IMR-90 (cell line): ENCODE data around the gene SRGN. TPM values are rescaled to one million over a fixed set of nuclear protein-coding genes. Genes with fewer than 3 reads are reported as not detected.
A peak's percentile ranks its signal among the peaks of the same experiment; 100 is the strongest.

Experiments
- ATAC-seq: fragments of 200-7000 bp; cut with Tn5 transposase; 2 replicates; pipeline ENCODE4 v1.9.1; 2020; ENCODE audit warnings: low read depth, mild to moderate bottlenecking, moderate library complexity
- BruUV-seq: library from RNA; stranded (reverse); fragments of 400-500 nt; replicated peaks from 2 replicates; lab custom pipeline; 2021; lab: Mats Ljungman, UMichigan
- CTCF ChIA-PET: fragments of 300-600 bp; formaldehyde crosslinking; extraction: SDS; loops from one replicate; lab custom pipeline; 2021; ENCODE audit warnings: antibody characterized with exemption; lab: Yijun Ruan, JAX
- POLR2A ChIA-PET: fragments of 300-600 bp; sonication (Branson Sonifier 250); formaldehyde crosslinking; loops from one replicate; lab custom pipeline; 2022; ENCODE audit warnings: antibody characterized with exemption; ENCODE audit not compliant: unreplicated experiment; lab: Charles Lee
- DNase-seq: peaks from one replicate; pipeline ENCODE4 v3.0.0; 2013
- H2AFZ ChIP-seq: replicated peaks from 2 replicates; pipeline ENCODE3; 2013; ENCODE audit warnings: low read length, mild to moderate bottlenecking; ENCODE audit not compliant: poor library complexity
- H2AK5ac ChIP-seq: 2 replicates; pipeline ENCODE4 v1.6.1; 2013; ENCODE audit warnings: low read depth, low read length, inconsistent platforms
- H2AK9ac ChIP-seq: replicated peaks from 2 replicates; pipeline ENCODE3; 2013; ENCODE audit warnings: mild to moderate bottlenecking, low read depth, low read length, moderate library complexity; ENCODE audit not compliant: poor library complexity
- H2BK120ac ChIP-seq: 2 replicates; pipeline ENCODE4 v1.6.1; 2013; ENCODE audit warnings: low read depth, low read length, inconsistent platforms
- H2BK15ac ChIP-seq: 3 replicates; pipeline ENCODE4 v1.6.1; 2013; ENCODE audit warnings: low read depth, low read length, inconsistent platforms
- H2BK20ac ChIP-seq: 2 replicates; pipeline ENCODE4 v1.6.1; 2013; ENCODE audit warnings: low read depth, mild to moderate bottlenecking, inconsistent platforms, low read length, moderate library complexity
- H2BK5ac ChIP-seq: 2 replicates; pipeline ENCODE4 v1.6.1; 2013; ENCODE audit warnings: mild to moderate bottlenecking, low read depth, low read length, inconsistent platforms; ENCODE audit not compliant: poor library complexity, severe bottlenecking
- H3K14ac ChIP-seq: replicated peaks from 2 replicates; pipeline ENCODE4 v1.6.1; 2013; ENCODE audit warnings: low read depth, low read length, inconsistent platforms
- H3K18ac ChIP-seq: 2 replicates; pipeline ENCODE4 v1.6.1; 2013; ENCODE audit warnings: low read depth, low read length, control low read depth
- H3K23ac ChIP-seq: 2 replicates; pipeline ENCODE4 v1.6.1; 2013; ENCODE audit warnings: low read depth, low read length, inconsistent platforms
- H3K27ac ChIP-seq: 2 replicates; pipeline ENCODE4 v1.5.1; 2013; ENCODE audit warnings: mild to moderate bottlenecking, control low read depth, low read length; ENCODE audit not compliant: insufficient read depth
- H3K27me3 ChIP-seq: 2 replicates; pipeline ENCODE4 v1.6.1; 2013; ENCODE audit warnings: low read length; ENCODE audit not compliant: control insufficient read depth, insufficient read depth
- H3K36me3 ChIP-seq: 2 replicates; pipeline ENCODE4 v1.6.1; 2013; ENCODE audit warnings: low read length, mixed read lengths; ENCODE audit not compliant: control insufficient read depth, insufficient read depth
- H3K4ac ChIP-seq: 2 replicates; pipeline ENCODE4 v1.6.1; 2013; ENCODE audit warnings: low read depth, low read length, inconsistent platforms
- H3K4me1 ChIP-seq: 2 replicates; pipeline ENCODE4 v1.6.1; 2013; ENCODE audit warnings: low read length, mixed read lengths; ENCODE audit not compliant: control insufficient read depth, insufficient read depth
- H3K4me2 ChIP-seq: 2 replicates; pipeline ENCODE4 v1.6.1; 2013; ENCODE audit warnings: low read depth, mild to moderate bottlenecking, control low read depth, low read length, moderate library complexity
- H3K4me3 ChIP-seq: 2 replicates; pipeline ENCODE4 v1.5.1; 2013; ENCODE audit warnings: low read depth, mild to moderate bottlenecking, control low read depth, low read length, moderate library complexity; ENCODE audit not compliant: insufficient read depth
- H3K56ac ChIP-seq: 2 replicates; pipeline ENCODE4 v1.6.1; 2013; ENCODE audit warnings: low read length, inconsistent platforms; ENCODE audit not compliant: insufficient read depth; ENCODE audit errors: extremely low read depth
- H3K79me1 ChIP-seq, 2 experiments: 2 replicates each; pipeline ENCODE4 v1.6.1; 2013; ENCODE audit warnings: low read length in 2 of 2, inconsistent platforms in 1 of 2, low read depth in 1 of 2
- H3K9ac ChIP-seq: 2 replicates; pipeline ENCODE4 v1.6.1; 2013; ENCODE audit warnings: low read depth, low read length, control low read depth
- H3K9me1 ChIP-seq: 2 replicates; pipeline ENCODE4 v1.6.1; 2013; ENCODE audit warnings: low read length, inconsistent platforms; ENCODE audit not compliant: insufficient read depth
- H3K9me3 ChIP-seq: 2 replicates; pipeline ENCODE4 v1.6.1; 2013; ENCODE audit warnings: low read length; ENCODE audit not compliant: control insufficient read depth, insufficient read depth
- H4K20me1 ChIP-seq: 2 replicates; pipeline ENCODE4 v1.6.1; 2013; ENCODE audit warnings: low read length, inconsistent platforms; ENCODE audit not compliant: insufficient read depth
- H4K5ac ChIP-seq: 2 replicates; pipeline ENCODE4 v1.6.1; 2013; ENCODE audit warnings: mild to moderate bottlenecking, low read depth, low read length, control low read depth
- H4K8ac ChIP-seq, 2 experiments: 2 replicates each; pipeline ENCODE4 v1.6.1; 2013; ENCODE audit warnings: low read depth in 2 of 2, low read length in 2 of 2, control low read depth in 1 of 2, inconsistent platforms in 1 of 2
- H4K91ac ChIP-seq: 2 replicates; pipeline ENCODE4 v1.6.1; 2013; ENCODE audit warnings: low read depth, low read length, inconsistent platforms; ENCODE audit not compliant: insufficient read depth
- CEBPB ChIP-seq: IDR thresholded peaks from 2 replicates; pipeline ENCODE4 v1.6.1; 2012; ENCODE audit warnings: low read depth, low read length, improper control_type of control experiment
- CHD1 ChIP-seq: IDR thresholded peaks from 2 replicates; pipeline ENCODE4 v1.6.1; 2012; ENCODE audit warnings: low read depth, low read length, improper control_type of control experiment
- CTCF ChIP-seq: conservative IDR thresholded peaks from 2 replicates; pipeline ENCODE4 v1.5.1; 2012; ENCODE audit warnings: mild to moderate bottlenecking, low read depth, low read length, improper control_type of control experiment
- MAFK ChIP-seq: IDR thresholded peaks from 2 replicates; pipeline ENCODE4 v1.6.1; 2012; ENCODE audit warnings: low read depth, low read length, improper control_type of control experiment
- MAZ ChIP-seq: IDR thresholded peaks from 2 replicates; pipeline ENCODE4 v1.6.1; 2012; ENCODE audit warnings: low read depth, mild to moderate bottlenecking, low read length, improper control_type of control experiment, moderate library complexity, borderline replicate concordance
- NFE2L2 ChIP-seq: fragments of 150-350 bp; IDR thresholded peaks from 2 replicates; pipeline ENCODE4 v1.6.1; 2016; ENCODE audit warnings: low read depth, mild to moderate bottlenecking, low read length
- RAD21 ChIP-seq: IDR thresholded peaks from 2 replicates; pipeline ENCODE4 v1.6.1; 2012; ENCODE audit warnings: low read length, improper control_type of control experiment
- RFX5 ChIP-seq: IDR thresholded peaks from 2 replicates; pipeline ENCODE4 v1.8.0; 2012; ENCODE audit warnings: low read depth, mild to moderate bottlenecking, low read length, moderate library complexity
- WGBS, 2 experiments: methylation state at CpG; one replicate each; pipeline versions ENCODE4 v1.1.5 to v1.1.7; 2013; ENCODE audit warnings: missing lambda C conversion rate in 2 of 2; ENCODE audit not compliant: insufficient read length in 1 of 2; ENCODE audit errors: extremely low coverage in 2 of 2; 5-methylcytosine and 5-hydroxymethylcytosine counted together
- dilution Hi-C: fragments of 300-500 bp; cut with HindIII; formaldehyde crosslinking; loops from one replicate; pipeline ENCODE4 v1.14.3; 2018; ENCODE audit warnings: low sequenced_read_pairs; ENCODE audit not compliant: unreplicated experiment
- in situ Hi-C: fragments of 300-500 bp; cut with MboI; formaldehyde crosslinking; loops from 3 replicates; pipeline ENCODE4 v1.14.3; 2019; ENCODE audit warnings: low sequenced_read_pairs, inconsistent platforms, mixed read lengths
- intact Hi-C: fragments of 100-400 bp; cut with micrococcal nuclease; formaldehyde crosslinking; loops from 2 replicates; pipeline ENCODE4 v1.10.0; 2022
- polyA plus RNA-seq, 3 experiments: library from polyadenylated mRNA; depleted of rRNA; stranded (reverse); fragments of >200 nt; gene quantifications; 2 replicates each; pipeline ENCODE4 v1.2.3, GENCODE V29; 2012; ENCODE audit warnings: low replicate concordance in 1 of 3
- total RNA-seq: library from RNA; depleted of rRNA; stranded (reverse); fragments of >200 nt; gene quantifications from 2 replicates; pipeline ENCODE4 v1.2.3, GENCODE V29; 2012

Gene SRGN
- total and polyA plus RNA-seq, 2 of the 4 experiments (the other 2 are of a cell fraction) = 33.3 to 41.4 TPM

DNA sequence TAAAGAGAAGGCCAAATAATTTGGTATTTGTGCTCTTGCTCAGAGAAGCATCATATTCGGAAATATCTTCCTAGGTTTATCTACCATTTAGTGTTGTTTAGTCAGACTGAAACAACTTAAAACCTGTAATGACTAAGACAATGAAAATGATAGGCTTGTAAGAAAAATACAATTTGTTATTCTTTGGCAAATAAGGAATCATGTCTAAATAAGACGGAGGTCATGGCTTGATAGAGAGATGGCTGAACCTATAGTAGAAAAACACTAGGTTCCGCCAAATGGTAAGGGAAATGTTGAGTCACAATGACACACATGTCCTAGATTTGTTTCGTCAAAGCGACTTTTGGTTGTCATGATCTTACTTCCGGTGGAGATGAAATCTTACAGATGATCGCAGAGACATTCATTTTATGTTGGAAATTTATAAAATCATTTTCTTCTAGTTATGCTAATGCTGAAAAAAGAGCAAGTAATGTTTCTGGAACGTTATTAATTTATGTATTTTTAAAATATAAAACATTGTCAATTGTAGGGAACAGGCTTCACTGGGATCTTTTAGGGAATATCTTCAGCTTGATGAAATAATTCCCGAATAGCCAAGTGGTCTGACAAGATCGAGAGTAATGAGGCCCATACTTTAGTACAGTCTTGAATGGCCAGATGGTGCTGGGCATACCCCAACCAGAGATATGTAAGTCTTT, 1.0 kb downstream of the SRGN start:
- ChIA-PET POLR2A (no interaction called here), CTCF (interaction anchor here (1.0 kb wide), 1 partner anchor 84 kb away, joined by 5 read pairs; no protein-coding TSS in a partner anchor)
- H3K79me1 ChIP-seq = 0 out of 4 replicates have a peak, but pooled peaks cover 0 to 6% of the 10 kb centered on the region in 2 experiments
- H3K27ac ChIP-seq = no peak overlapping the region
- H3K27me3 ChIP-seq = no peaks in the 10 kb centered on the region
- peak overlapping the region; percentile 24 to 52; a peak in 3 of 4 replicates for H4K8ac ChIP-seq
- in situ Hi-C loops = no loop called here
- H3K4me2 ChIP-seq = peak overlapping the region; percentile 29; the same call in 1 of the 2 replicates
- WGBS, 2 experiments = 60% methylated on average over 1 of the region's 10 CpGs; no CpG with 5 or more reads in 1 of the 2 experiments
- no peak overlapping the region; the same call in 1 of the 2 replicates for H4K5ac ChIP-seq
- H3K23ac ChIP-seq = no peak overlapping the region
- peak overlapping the region; percentile 65; the same call in 1 of the 2 replicates for H3K4ac ChIP-seq
- dilution Hi-C loops = no loop called here
- 0 out of 3 replicates have a peak overlapping the region, but pooled peaks have one; percentile 30 for H2BK15ac ChIP-seq
- H3K9ac ChIP-seq = no peak overlapping the region
- BruUV-seq = no TSS peak
- H2AK9ac ChIP-seq = no peak overlapping the region
- peak overlapping the region; percentile 52; the same call in 1 of the 2 replicates for H3K18ac ChIP-seq
- intact Hi-C loops = no loop called here
- H3K9me1 ChIP-seq = no peaks in the 10 kb centered on the region; the same call in 1 of the 2 replicates
- peak overlapping the region; percentile 69 for H2BK5ac ChIP-seq
- H3K56ac ChIP-seq = no peak overlapping the region
- H3K14ac ChIP-seq = no peak overlapping the region
- DNase-seq (peak; percentile 52), ATAC-seq (no peak)
- peak overlapping the region; percentile 44; the same call in 1 of the 2 replicates for H2BK120ac ChIP-seq
- H3K4me3 ChIP-seq = no peak overlapping the region
- no peak overlapping the region for H2AFZ ChIP-seq
- H3K9me3 ChIP-seq = no peaks in the 10 kb centered on the region
- H3K36me3 ChIP-seq = no peaks in the 10 kb centered on the region
- peak overlapping the region; percentile 79; the same call in 1 of the 2 replicates for H2BK20ac ChIP-seq
- TF ChIP-seq RFX5 (no peak), RAD21 (no peak), CTCF (no peak), NFE2L2 (peak; percentile 55; the same call in 1 of the 2 replicates), CHD1 (no peak), MAZ (no peak), CEBPB (no peak), MAFK (no peak)
- no peaks in the 10 kb centered on the region for H4K20me1 ChIP-seq
- 0 out of 2 replicates have a peak overlapping the region, but pooled peaks have one; percentile 19 for H4K91ac ChIP-seq
- H3K4me1 ChIP-seq = peaks cover 7% of the 10 kb centered on the region
- H2AK5ac ChIP-seq = no peak overlapping the region
